Endothelial cell of umbilical vein (primary cell): ENCODE results near the gene RALGAPA1. TPM values are rescaled to one million over a fixed set of nuclear protein-coding genes. Genes with fewer than 3 reads are reported as not detected.
A peak's percentile ranks its signal among the peaks of the same experiment; 100 is the strongest.

ENCODE experiments used
- BruUV-seq: library from RNA; stranded (reverse); fragments of 400-500 nt; replicated peaks from 2 replicates; lab custom pipeline; 2021; lab: Mats Ljungman, UMichigan
- CTCF ChIA-PET: fragments of 300-600, 350-600 bp; sonication (Branson Sonifier 250); formaldehyde crosslinking; loops from one replicate; lab custom pipeline; 2021; ENCODE audit warnings: antibody characterized with exemption, inconsistent platforms; lab: Charles Lee
- POLR2A ChIA-PET: fragments of 300-600, 350-600 bp; sonication (Branson Sonifier 250); formaldehyde crosslinking; loops from one replicate; lab custom pipeline; 2021; ENCODE audit warnings: antibody characterized with exemption, inconsistent platforms; lab: Charles Lee
- DNase-seq: peaks from one replicate; pipeline ENCODE4 v3.0.0-alpha.2; 2011; ENCODE audit warnings: low read depth, low spot score
- FAIRE-seq: peaks from 2 replicates; lab custom pipeline; 2011; peaks lifted over from hg19 to GRCh38; lab: Jason Lieb, UNC
- H2AFZ ChIP-seq: 2 replicates; pipeline ENCODE4 v1.6.0; 2012; ENCODE audit warnings: low read depth, low read length, control low read depth, inconsistent platforms
- H3K27ac ChIP-seq: 2 replicates; pipeline ENCODE4 v1.5.1; 2011; ENCODE audit warnings: low read depth, mild to moderate bottlenecking, control low read depth, low read length, moderate library complexity; ENCODE audit not compliant: insufficient read depth
- H3K27me3 ChIP-seq, 2 experiments: 2 replicates each; pipeline versions ENCODE4 v1.6.0 to v1.6.1; 2011; ENCODE audit warnings: low read length in 2 of 2, mixed read lengths in 1 of 2; ENCODE audit not compliant: control insufficient read depth in 2 of 2, insufficient read depth in 2 of 2
- H3K36me3 ChIP-seq, 2 experiments: 2 replicates in 1 of 2; 3 replicates in 1 of 2; pipeline ENCODE4 v1.5.1; 2011; ENCODE audit warnings: low read length in 2 of 2, mild to moderate bottlenecking in 1 of 2, moderate library complexity in 1 of 2; ENCODE audit not compliant: control insufficient read depth in 2 of 2, insufficient read depth in 2 of 2; ENCODE audit errors: extremely low read depth in 1 of 2
- H3K4me1 ChIP-seq: 3 replicates; pipeline ENCODE4 v1.5.1; 2011; ENCODE audit warnings: mild to moderate bottlenecking, low read length; ENCODE audit not compliant: control insufficient read depth, insufficient read depth; ENCODE audit errors: extremely low read depth
- H3K4me2 ChIP-seq: 2 replicates; pipeline ENCODE4 v1.6.1; 2011; ENCODE audit warnings: low read length, control low read depth, mixed read lengths; ENCODE audit not compliant: insufficient read depth
- H3K4me3 ChIP-seq, 3 experiments: fragments of 200-600 bp in 1 of 3; sonication (generic), shearing (Covaris generic) in 1 of 3; replicated peaks in 1 of 3; 2 replicates each; pipeline ENCODE4 v1.5.1; 2011 to 2016; ENCODE audit warnings: control low read depth in 3 of 3, low read length in 3 of 3, mild to moderate bottlenecking in 2 of 3, inconsistent platforms in 1 of 3, low read depth in 1 of 3, moderate library complexity in 1 of 3; ENCODE audit not compliant: insufficient read depth in 1 of 3
- H3K79me2 ChIP-seq: 2 replicates; pipeline ENCODE4 v1.6.0; 2012; ENCODE audit warnings: low read length, inconsistent platforms; ENCODE audit not compliant: control insufficient read depth, insufficient read depth
- H3K9ac ChIP-seq: replicated peaks from 2 replicates; pipeline ENCODE3; 2011; ENCODE audit warnings: low read length, control low read depth; ENCODE audit not compliant: insufficient read depth; ENCODE audit errors: extremely low read depth
- H3K9me1 ChIP-seq: replicated peaks from 3 replicates; pipeline ENCODE4 v1.6.0; 2011; ENCODE audit warnings: mild to moderate bottlenecking, low read length; ENCODE audit not compliant: control insufficient read depth, insufficient read depth; ENCODE audit errors: extremely low read depth
- H3K9me3 ChIP-seq: replicated peaks from 2 replicates; pipeline ENCODE4 v1.5.1; 2012; ENCODE audit warnings: low read length, inconsistent platforms; ENCODE audit not compliant: control insufficient read depth, insufficient read depth
- H4K20me1 ChIP-seq: replicated peaks from 2 replicates; pipeline ENCODE3; 2011; ENCODE audit warnings: mild to moderate bottlenecking, low read length; ENCODE audit not compliant: control insufficient read depth, insufficient read depth; ENCODE audit errors: extremely low read depth
- CTCF ChIP-seq, 2 donors: IDR thresholded peaks; 1 replicate in 1 of 2; 2 replicates in 1 of 2; pipeline ENCODE4 v1.5.1; 2011; ENCODE audit warnings: low read length in 2 of 2, mild to moderate bottlenecking in 2 of 2, moderate library complexity in 2 of 2, control low read depth in 1 of 2, inconsistent platforms in 1 of 2, low read depth in 1 of 2; ENCODE audit not compliant: insufficient read depth in 1 of 2; ENCODE audit errors: extremely low read depth in 1 of 2
- EZH2 ChIP-seq: IDR thresholded peaks from 2 replicates; pipeline ENCODE4 v1.6.1; 2012; ENCODE audit warnings: borderline replicate concordance, low read depth, mild to moderate bottlenecking, moderate library complexity, low read length, inconsistent platforms; ENCODE audit not compliant: severe bottlenecking
- FOS ChIP-seq: IDR thresholded peaks from 2 replicates; pipeline ENCODE4 v1.6.1; 2011; ENCODE audit warnings: mild to moderate bottlenecking, low read length, moderate library complexity, borderline replicate concordance; ENCODE audit not compliant: insufficient read depth
- GATA2 ChIP-seq: IDR thresholded peaks from 2 replicates; pipeline ENCODE4 v1.7.0; 2011; ENCODE audit warnings: low read depth, mild to moderate bottlenecking, moderate library complexity, mixed read lengths, low read length; ENCODE audit not compliant: insufficient read length, insufficient read depth
- MYC ChIP-seq: IDR thresholded peaks from one replicate; pipeline ENCODE4 v1.6.1; 2011; ENCODE audit warnings: mild to moderate bottlenecking, low read depth, low read length
- POLR2A ChIP-seq: IDR thresholded peaks from 2 replicates; pipeline ENCODE4 v1.6.1; 2012; ENCODE audit warnings: low read depth, mild to moderate bottlenecking, control low read depth, low read length
- dilution Hi-C: fragments of 300-500 bp; cut with MboI; formaldehyde crosslinking; loops from one replicate; pipeline ENCODE4 v1.15.0; 2019; ENCODE audit warnings: low sequenced_read_pairs; ENCODE audit not compliant: extremely low pct_ligation_motif_present
- intact Hi-C: fragments of 100-400 bp; cut with micrococcal nuclease; formaldehyde crosslinking; loops from one replicate; pipeline ENCODE4 v1.10.0; 2022
- polyA plus RNA-seq, 4 experiments: library from polyadenylated mRNA; depleted of rRNA in 3 of 4; stranded (reverse) in 3 of 4; unstranded in 1 of 4; fragments of >200 nt; gene quantifications; 2 replicates each; pipeline versions ENCODE4 v1.2.1 to v1.2.3, GENCODE V29; 2011 to 2012; ENCODE audit warnings: missing spikeins in 1 of 4
- total RNA-seq: library from RNA; stranded (reverse); gene quantifications from 2 replicates; pipeline ENCODE4 v1.2.3, GENCODE V29; 2021
- TF ChIP-seq, protein P1 (sequence below): IDR thresholded peaks from 2 replicates; pipeline ENCODE4 v1.6.1; 2011; ENCODE audit not compliant: insufficient read depth, insufficient read length

RALGAPA1 gene
- total and polyA plus RNA-seq, 2 donors (not counting 3 experiments of a cell fraction or from before 2014, with no cell fraction given): 6.1 to 30.9 TPM

GRCh38 chr14:35600253-35600652 is 208.8 kb downstream of the RALGAPA1 start:
- Histone ChIP-seq H3K9me3 (no peaks in the 10 kb centered on the region), H3K4me2 (no peak overlapping the region), H3K9me1 (no peaks in the 10 kb centered on the region), H3K36me3 (no peaks in the 10 kb centered on the region), H3K27me3 (no peaks in the 10 kb centered on the region), H2AFZ (no peak overlapping the region), H3K27ac (no peak overlapping the region), H4K20me1 (no peaks in the 10 kb centered on the region), H3K9ac (no peak overlapping the region), H3K4me1 (no peaks in the 10 kb centered on the region), H3K4me3 (no peak overlapping the region), H3K79me2 (no peaks in the 10 kb centered on the region)
- FAIRE-seq (peak; percentile 12), DNase-seq (no peak)
- dilution Hi-C loops: no loop called here
- TF ChIP-seq MYC: no peak
- TF ChIP-seq, protein P1, sequence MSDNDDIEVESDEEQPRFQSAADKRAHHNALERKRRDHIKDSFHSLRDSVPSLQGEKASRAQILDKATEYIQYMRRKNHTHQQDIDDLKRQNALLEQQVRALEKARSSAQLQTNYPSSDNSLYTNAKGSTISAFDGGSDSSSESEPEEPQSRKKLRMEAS: no peak
- no peak for TF ChIP-seq CTCF (IDR thresholded peaks at IDR 0.05; ENCODE audit: extremely low read depth in 1 of 2, insufficient read depth in 1 of 2, low read depth in 1 of 2, low read length in 2 of 2)
- TF ChIP-seq FOS: no peak
- TF ChIP-seq GATA2: no peak
- TF ChIP-seq POLR2A: no peak
- TF ChIP-seq EZH2: no peak
- no TSS peak for BruUV-seq
- POLR2A ChIA-PET: no interaction called here
- intact Hi-C loops: no loop called here
- CTCF ChIA-PET: no interaction called here
